Hematopoietic multipotent progenitor cell treated with erythropoietin and hydrocortisone succinate and interleukin-3 and kit ligand, for 15 days (in vitro differentiated cells): Measurements from ENCODE around the gene GRB7.
"Not testable (repeated sequence)": the region's sequence is repeated elsewhere in the genome, so short reads cannot be mapped to it uniquely, and the experiment has no call there.

Source experiments
- DNase-seq: peaks from one replicate; pipeline ENCODE4 v3.0.0-alpha.2; 2015; ENCODE audit warnings: low spot score

Gene GRB7

GRCh38 chr17:39709998-39710964 is 27.5 kb upstream of the GRB7 start:
- no peak for DNase-seq

DNA sequence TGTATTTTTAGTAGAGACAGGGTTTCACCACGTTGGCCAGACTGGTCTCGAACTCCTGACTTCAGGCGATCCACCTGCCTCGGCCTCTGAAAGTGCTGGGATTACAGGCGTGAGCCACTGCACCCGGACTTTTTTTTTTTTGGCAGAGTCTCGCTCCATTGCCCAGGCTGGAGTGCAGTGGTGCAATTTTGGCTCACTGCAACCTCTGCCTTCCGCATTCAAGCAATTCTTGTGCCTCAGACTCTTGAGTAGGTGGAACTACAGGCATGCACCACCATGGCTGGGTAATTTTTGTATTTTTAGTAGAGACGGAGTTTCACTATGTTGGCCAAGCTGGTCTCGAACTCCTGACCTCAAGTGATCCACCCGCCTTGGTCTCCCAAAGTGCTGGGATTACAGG is 26.7 kb upstream of the GRB7 start:
- not testable (repeated sequence) for DNase-seq

DNA sequence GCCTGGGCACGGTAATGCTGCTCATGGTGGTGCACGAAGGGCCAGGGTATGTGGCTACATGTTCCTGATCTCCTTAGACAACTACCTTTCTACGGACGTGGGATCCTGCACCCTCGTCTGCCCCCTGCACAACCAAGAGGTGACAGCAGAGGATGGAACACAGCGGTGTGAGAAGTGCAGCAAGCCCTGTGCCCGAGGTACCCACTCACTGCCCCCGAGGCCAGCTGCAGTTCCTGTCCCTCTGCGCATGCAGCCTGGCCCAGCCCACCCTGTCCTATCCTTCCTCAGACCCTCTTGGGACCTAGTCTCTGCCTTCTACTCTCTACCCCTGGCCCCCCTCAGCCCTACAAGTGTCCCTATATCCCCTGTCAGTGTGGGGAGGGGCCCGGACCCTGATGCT is 25.9 kb upstream of the GRB7 start:
- DNase-seq, result no peak

GRCh38 chr17:39714234-39714633 is 23.5 kb upstream of the GRB7 start:
- DNase-seq, result no peak

DNA sequence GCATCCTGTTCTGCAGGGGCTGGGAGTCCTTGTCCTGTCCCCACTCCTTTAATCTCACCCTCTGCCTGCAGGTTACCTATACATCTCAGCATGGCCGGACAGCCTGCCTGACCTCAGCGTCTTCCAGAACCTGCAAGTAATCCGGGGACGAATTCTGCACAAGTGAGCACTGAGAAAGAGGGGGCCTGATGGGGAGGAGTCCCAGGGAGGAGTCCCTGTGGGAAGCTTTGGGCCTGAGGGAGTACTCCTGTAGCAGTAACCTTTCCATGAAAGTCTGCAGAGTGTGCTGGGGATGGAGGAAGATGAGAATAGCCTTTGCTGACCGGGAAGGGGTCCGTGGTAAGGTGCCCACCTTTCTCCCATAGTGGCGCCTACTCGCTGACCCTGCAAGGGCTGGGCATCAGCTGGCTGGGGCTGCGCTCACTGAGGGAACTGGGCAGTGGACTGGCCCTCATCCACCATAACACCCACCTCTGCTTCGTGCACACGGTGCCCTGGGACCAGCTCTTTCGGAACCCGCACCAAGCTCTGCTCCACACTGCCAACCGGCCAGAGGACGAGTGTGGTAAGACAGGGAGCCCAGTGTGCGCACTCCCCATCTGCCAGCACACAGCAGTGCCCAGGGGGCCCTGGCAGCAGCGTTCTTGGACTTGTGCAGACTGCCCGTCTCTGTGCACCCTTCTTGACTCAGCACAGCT is 22.2 kb upstream of the GRB7 start:
- no peak for DNase-seq

DNA sequence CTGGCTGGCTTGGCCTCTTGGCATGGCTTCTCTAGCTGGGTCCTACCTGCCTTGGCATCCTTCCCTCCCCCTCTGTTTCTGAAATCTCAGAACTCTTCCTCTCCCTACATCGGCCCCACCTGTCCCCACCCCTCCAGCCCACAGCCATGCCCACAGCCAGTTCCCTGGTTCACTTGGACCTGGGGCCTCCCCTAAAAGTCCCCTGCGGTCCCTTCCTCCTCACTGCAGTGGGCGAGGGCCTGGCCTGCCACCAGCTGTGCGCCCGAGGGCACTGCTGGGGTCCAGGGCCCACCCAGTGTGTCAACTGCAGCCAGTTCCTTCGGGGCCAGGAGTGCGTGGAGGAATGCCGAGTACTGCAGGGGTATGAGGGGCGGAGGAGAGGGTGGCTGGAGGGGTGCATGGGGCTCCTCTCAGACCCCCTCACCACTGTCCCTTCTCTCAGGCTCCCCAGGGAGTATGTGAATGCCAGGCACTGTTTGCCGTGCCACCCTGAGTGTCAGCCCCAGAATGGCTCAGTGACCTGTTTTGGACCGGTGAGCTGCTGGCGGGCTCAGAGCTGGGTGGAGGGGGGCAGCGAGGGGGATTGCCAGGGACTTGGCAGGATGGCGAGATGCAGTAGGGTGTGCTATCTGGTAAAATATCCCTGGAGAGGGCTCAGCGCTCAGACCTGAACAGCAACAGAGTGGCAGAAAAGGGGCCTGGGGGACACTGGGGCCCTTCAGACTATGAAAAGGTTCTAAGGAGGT is 21.5 kb upstream of the GRB7 start:
- DNase-seq, result no peak

- no peak for DNase-seq
These were observed 20.7 kb upstream of the GRB7 start for GRCh38 chr17:39716879-39717536.

GRCh38 chr17:39717660-39718059 is 20.1 kb upstream of the GRB7 start:
- no peak for DNase-seq

DNA sequence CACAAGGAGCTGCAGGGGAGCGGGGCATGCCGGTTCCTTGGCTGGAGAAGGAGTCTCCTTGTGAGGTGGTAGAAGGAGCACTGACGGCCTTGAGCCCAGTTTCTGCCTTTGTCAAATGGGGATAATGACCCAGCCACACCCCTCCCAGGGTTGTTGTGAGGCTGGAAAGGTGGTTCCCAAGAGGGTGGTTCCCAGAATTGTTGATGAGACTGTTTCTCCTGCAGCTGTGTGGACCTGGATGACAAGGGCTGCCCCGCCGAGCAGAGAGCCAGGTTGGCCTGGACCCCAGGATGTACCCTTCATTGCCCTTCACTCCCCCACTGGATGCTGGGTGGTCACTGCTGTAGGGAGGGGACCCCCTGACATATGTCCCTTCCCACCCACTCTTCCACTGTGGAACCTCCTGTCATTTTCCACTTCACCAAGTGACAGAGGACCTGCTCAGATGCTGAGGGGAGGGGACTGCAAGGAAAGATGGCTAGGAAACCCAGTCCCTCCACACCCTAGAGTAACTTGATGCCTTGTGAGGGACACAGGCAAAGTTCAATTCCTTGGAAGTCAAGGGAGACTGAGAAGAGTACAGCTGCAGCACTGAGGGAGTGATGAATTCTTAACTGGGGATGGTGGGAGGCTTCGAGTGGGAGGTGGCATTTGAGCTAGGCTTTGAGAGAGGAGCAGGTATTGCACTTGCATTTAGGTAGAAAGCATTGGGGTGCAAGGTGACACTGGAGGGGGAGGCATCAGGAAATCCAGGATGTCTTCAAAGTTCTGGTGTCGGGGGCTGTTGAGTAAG is 18.0 kb upstream of the GRB7 start:
- no peak for DNase-seq

DNA sequence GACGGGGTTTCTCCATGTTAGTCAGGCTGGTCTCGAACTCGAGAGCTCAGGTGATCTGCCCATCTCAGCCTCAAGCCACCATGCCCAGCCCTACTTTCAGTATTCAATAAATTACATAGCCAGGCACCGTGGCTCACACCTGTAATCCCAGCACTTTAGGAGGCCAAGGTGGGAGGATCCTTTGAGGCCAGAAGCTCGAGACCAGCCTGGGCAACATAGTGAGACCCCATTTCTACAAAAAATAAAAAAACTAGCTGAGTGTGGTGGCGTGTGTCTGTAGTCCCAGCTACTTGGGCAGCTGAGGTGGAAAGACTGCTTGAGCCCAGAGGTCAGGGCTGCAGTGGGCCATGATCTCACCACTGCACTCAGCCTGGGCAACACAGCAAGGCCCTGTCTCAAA is 15.6 kb upstream of the GRB7 start:
- no peak for DNase-seq

GRCh38 chr17:39722965-39723848 is 14.5 kb upstream of the GRB7 start:
- peak; percentile 38 for DNase-seq

GRCh38 chr17:39724731-39725130 is 13.0 kb upstream of the GRB7 start:
- no peak for DNase-seq

DNA sequence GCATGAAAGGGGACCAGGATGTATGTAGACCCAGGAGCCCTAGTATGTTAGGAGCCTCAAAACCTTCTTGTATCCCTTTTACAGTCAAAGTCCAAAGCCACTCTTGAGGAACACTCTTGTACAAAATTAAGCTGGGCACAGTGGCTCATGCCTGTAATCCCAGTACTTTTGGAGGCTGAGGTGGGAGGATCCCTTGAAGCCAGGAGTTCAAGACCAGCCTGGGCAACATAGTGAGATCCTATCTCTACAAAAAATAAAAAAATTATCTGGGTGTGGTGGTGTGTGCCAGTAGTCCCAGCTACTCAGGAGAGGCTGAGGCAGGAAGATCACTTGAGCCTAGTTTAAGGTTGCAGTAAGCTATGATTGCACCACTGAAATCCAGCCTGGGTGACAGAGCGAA is 11.8 kb upstream of the GRB7 start:
- DNase-seq, result not testable (repeated sequence)

DNA sequence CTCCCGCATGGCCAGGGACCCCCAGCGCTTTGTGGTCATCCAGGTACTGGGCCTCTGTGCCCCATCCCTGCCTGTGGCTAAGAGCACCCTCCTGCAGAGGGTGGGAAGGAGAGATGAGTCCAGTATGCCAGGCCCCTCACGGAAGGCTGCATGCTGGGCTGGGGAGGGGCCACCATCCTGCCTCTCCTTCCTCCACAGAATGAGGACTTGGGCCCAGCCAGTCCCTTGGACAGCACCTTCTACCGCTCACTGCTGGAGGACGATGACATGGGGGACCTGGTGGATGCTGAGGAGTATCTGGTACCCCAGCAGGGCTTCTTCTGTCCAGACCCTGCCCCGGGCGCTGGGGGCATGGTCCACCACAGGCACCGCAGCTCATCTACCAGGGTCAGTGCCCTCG is 11.1 kb upstream of the GRB7 start:
- DNase-seq, result no peak

DNA sequence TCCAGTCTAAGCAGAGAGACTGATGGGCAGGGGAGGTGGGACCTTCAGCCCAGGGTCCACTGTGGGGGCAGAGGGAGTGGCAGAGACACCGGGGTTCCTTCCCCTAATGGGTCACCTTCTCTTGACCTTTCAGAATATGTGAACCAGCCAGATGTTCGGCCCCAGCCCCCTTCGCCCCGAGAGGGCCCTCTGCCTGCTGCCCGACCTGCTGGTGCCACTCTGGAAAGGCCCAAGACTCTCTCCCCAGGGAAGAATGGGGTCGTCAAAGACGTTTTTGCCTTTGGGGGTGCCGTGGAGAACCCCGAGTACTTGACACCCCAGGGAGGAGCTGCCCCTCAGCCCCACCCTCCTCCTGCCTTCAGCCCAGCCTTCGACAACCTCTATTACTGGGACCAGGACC is 10.2 kb upstream of the GRB7 start:
- no peak for DNase-seq

- DNase-seq, result no peak
These were observed 8.4 kb upstream of the GRB7 start for GRCh38 chr17:39729280-39729851.

DNA sequence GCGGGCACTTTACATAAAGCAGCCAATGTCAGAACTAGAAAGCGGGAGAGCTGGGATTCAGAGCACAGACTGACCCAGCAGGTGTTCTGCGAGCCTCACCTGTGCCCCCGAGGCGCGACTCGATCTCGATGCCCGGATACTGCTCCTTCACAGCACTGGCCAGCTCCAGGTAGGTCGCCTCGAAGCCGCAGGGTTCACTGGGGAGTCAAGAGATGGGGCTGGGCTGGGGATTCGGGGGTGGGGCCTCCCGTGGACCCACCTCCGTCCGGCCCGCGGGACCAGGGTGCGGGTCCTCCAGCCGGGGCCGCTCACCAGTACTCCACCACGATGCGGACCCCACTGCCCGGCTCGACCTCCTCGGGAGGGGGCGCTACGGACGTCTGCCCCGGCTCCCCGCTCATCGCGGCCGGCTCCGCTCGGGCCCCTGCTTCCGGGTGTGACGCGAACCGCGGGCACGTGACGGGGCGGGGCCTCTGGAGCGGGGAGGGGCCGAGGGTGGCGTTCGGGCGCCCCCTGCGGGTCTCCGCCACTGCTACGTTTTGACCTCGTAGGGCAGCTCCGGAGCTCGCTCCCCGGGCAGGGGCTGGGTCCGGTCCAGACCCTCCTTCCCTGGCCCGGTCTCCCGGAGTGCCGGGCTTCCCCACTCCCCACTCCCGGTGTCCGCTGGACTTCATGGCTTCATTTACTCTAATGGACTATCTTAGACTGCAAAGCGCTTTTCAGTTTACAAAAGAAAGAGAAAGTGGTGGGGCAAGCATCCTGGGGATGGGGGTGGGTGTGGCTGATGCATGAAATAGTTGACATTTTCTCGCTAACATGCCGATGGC is 7.4 kb upstream of the GRB7 start, which contains the start of gene MIEN1:
MIEN1 (minus strand) TSS at position 438 of the 827 bp plus-strand sequence; CDS start at position 401, 37 bp downstream.
- peak; percentile 92 for DNase-seq

- DNase-seq, result no peak
These were observed 5.2 kb upstream of the GRB7 start for GRCh38 chr17:39732586-39732985.

DNA sequence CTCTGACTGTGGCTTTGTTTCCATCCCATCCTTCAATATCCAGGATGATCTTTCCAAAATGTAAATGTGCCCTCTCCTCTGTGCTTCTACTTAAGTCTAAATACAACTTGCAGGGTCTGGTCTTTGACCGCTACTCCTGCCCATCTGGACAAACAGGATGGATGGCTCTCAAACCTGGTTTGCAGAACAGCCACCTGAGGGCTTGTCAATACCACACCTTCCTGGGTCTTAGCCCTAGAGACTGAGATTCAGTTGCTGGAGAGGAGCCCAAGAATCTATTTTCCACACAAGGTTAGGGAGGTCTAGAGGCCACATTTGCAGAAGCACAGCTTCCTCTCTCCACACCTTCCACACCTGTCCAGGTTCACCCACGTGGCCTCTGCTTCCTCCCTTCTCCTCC is 1.9 kb upstream of the GRB7 start:
- no peak for DNase-seq
